Measurements from ENCODE around the gene UCHL5. TPM values are rescaled to one million over a fixed set of nuclear protein-coding genes. Genes with fewer than 3 reads are reported as not detected.

Gene UCHL5
- total and polyA plus RNA-seq, 4 donors: 14.5 to 29.7 (median 21.6) TPM

- Histone ChIP-seq H3K4me3 (ENCODE audit: low read depth in 1 of 3, low read length in 3 of 3) (no peak overlapping the region), H3K27me3 (ENCODE audit: control insufficient read depth in 4 of 4, insufficient read depth in 4 of 4, low read length in 3 of 4) (no peaks in the 10 kb centered on the region), H3K9ac (ENCODE audit: low read depth in 1 of 2, low read length in 2 of 2) (no peak overlapping the region), H3K27ac (ENCODE audit: low read depth in 1 of 2, low read length in 2 of 2) (no peak overlapping the region), H3K36me3 (ENCODE audit: control insufficient read depth in 4 of 4, insufficient read depth in 3 of 4, low read depth in 1 of 4, low read length in 3 of 4) (no peaks in the 10 kb centered on the region), H3K4me1 (ENCODE audit: control insufficient read depth in 4 of 4, insufficient read depth in 4 of 4, low read length in 3 of 4) (peaks cover 0 to 22% (median 16%) of the 10 kb centered on the region in 4 donors), H3K9me3 (ENCODE audit: control insufficient read depth in 4 of 4, low read length in 3 of 4) (no peaks in the 10 kb centered on the region)
- no peak for TF ChIP-seq HNF4A (conservative IDR thresholded peaks at IDR 0.05)
- TF ChIP-seq EGR1 (IDR thresholded peaks at IDR 0.05; ENCODE audit: low read depth in 2 of 2): no peak
- no peak for TF ChIP-seq SP1 (IDR thresholded peaks at IDR 0.05)
- TF ChIP-seq NR2F2 (IDR thresholded peaks at IDR 0.05): no peak
- no peak for TF ChIP-seq RAD21 (IDR thresholded peaks at IDR 0.05)
- no peak for TF ChIP-seq FOXA2 (IDR thresholded peaks at IDR 0.05)
- no peak for TF ChIP-seq JUND (IDR thresholded peaks at IDR 0.05)
- no peak for TF ChIP-seq MAX (IDR thresholded peaks at IDR 0.05)
- TF ChIP-seq TAF1 (conservative IDR thresholded peaks at IDR 0.05): no peak
- TF ChIP-seq CTCF (IDR thresholded peaks at IDR 0.05; ENCODE audit: low read depth, low read length, missing input control): no peak
- no peak for TF ChIP-seq RXRA (IDR thresholded peaks at IDR 0.05)
- TF ChIP-seq, protein P1, sequence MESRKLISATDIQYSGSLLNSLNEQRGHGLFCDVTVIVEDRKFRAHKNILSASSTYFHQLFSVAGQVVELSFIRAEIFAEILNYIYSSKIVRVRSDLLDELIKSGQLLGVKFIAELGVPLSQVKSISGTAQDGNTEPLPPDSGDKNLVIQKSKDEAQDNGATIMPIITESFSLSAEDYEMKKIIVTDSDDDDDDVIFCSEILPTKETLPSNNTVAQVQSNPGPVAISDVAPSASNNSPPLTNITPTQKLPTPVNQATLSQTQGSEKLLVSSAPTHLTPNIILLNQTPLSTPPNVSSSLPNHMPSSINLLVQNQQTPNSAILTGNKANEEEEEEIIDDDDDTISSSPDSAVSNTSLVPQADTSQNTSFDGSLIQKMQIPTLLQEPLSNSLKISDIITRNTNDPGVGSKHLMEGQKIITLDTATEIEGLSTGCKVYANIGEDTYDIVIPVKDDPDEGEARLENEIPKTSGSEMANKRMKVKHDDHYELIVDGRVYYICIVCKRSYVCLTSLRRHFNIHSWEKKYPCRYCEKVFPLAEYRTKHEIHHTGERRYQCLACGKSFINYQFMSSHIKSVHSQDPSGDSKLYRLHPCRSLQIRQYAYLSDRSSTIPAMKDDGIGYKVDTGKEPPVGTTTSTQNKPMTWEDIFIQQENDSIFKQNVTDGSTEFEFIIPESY (IDR thresholded peaks at IDR 0.05): no peak
- TF ChIP-seq FOXA1 (IDR thresholded peaks at IDR 0.05): no peak
- no peak for TF ChIP-seq YY1 (IDR thresholded peaks at IDR 0.05)
- no peak for TF ChIP-seq ATF3 (IDR thresholded peaks at IDR 0.05)
- TF ChIP-seq HNF4G (IDR thresholded peaks at IDR 0.05): no peak
- 84% methylated on average over 3 of the region's 3 CpGs for WGBS
- DNase-seq (ENCODE audit: low spot score): no peak
These were observed 49.3 kb upstream of the UCHL5 start for GRCh38 chr1:193108471-193108870.

- Histone ChIP-seq H3K9ac (ENCODE audit: low read depth in 1 of 2, low read length in 2 of 2) (peak overlapping the region; percentile 83 to 90), H3K4me1 (ENCODE audit: control insufficient read depth in 4 of 4, insufficient read depth in 4 of 4, low read length in 3 of 4) (peaks cover 0 to 19% (median 9%) of the 10 kb centered on the region in 4 donors), H3K27ac (ENCODE audit: low read depth in 1 of 2, low read length in 2 of 2) (peak overlapping the region; percentile 93 to 96), H3K27me3 (ENCODE audit: control insufficient read depth in 4 of 4, insufficient read depth in 4 of 4, low read length in 3 of 4) (no peaks in the 10 kb centered on the region), H3K36me3 (ENCODE audit: control insufficient read depth in 4 of 4, insufficient read depth in 3 of 4, low read depth in 1 of 4, low read length in 3 of 4) (no peaks in the 10 kb centered on the region), H3K9me3 (ENCODE audit: control insufficient read depth in 4 of 4, low read length in 3 of 4) (no peaks in the 10 kb centered on the region), H3K4me3 (ENCODE audit: low read depth in 1 of 3, low read length in 3 of 3) (peak overlapping the region; percentile 73 to 90 (median 73))
- WGBS: 47% methylated on average over 4 of the region's 4 CpGs
- no peak for DNase-seq (ENCODE audit: low spot score)
- TF ChIP-seq EGR1 (IDR thresholded peaks at IDR 0.05; ENCODE audit: low read depth in 2 of 2) (no peak), RAD21 (IDR thresholded peaks at IDR 0.05) (no peak), FOXA2 (IDR thresholded peaks at IDR 0.05) (no peak), GABPA (IDR thresholded peaks at IDR 0.05 in 1 of 2, conservative IDR thresholded peaks at IDR 0.05 in 1 of 2) (no peak), NR2F2 (IDR thresholded peaks at IDR 0.05) (no peak), RXRA (IDR thresholded peaks at IDR 0.05) (no peak), HNF4G (IDR thresholded peaks at IDR 0.05) (no peak), HNF4A (conservative IDR thresholded peaks at IDR 0.05) (no peak), YY1 (IDR thresholded peaks at IDR 0.05) (no peak), CTCF (IDR thresholded peaks at IDR 0.05; ENCODE audit: low read depth, low read length, missing input control) (no peak), TAF1 (conservative IDR thresholded peaks at IDR 0.05) (no peak), MAX (IDR thresholded peaks at IDR 0.05) (no peak), ATF3 (IDR thresholded peaks at IDR 0.05) (no peak), REST (IDR thresholded peaks at IDR 0.05) (no peak), SP1 (IDR thresholded peaks at IDR 0.05) (no peak), FOXA1 (IDR thresholded peaks at IDR 0.05) (no peak)
- TF ChIP-seq, protein P1 (IDR thresholded peaks at IDR 0.05): no peak
These were observed 46.6 kb upstream of the UCHL5 start for GRCh38 chr1:193105821-193106177.
